HG03064 (cell line): ENCODE results near the gene MAP3K7.

Experiments
- ATAC-seq: cut with Tn5 transposase; IDR thresholded peaks from one replicate; pipeline ENCODE4 v1.9.1; 2021; ENCODE audit warnings: low read depth; ENCODE audit not compliant: unreplicated experiment

Gene MAP3K7

GRCh38 chr6:90533615-90534336, 53.1 kb downstream of the MAP3K7 start:
- ATAC-seq: no peak

DNA sequence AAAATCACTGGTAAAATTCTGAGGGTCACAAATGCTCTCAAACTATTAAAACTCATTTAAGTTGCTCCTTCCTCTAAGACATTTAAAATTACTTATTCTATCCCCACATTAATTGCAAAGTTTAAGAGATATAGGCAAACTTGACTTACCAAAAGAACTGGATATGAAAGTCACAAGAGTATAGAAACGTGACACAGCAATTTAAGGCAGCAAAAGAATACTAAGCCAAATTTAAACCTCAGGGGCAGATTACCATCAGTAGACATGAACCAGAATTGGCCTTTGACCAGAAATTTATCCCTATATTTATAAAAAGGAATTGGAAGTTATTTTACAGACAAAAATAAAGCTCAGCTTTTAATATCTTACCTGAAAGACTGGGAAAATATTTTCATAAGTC, 56.0 kb downstream of the MAP3K7 start:
- no peak for ATAC-seq

DNA sequence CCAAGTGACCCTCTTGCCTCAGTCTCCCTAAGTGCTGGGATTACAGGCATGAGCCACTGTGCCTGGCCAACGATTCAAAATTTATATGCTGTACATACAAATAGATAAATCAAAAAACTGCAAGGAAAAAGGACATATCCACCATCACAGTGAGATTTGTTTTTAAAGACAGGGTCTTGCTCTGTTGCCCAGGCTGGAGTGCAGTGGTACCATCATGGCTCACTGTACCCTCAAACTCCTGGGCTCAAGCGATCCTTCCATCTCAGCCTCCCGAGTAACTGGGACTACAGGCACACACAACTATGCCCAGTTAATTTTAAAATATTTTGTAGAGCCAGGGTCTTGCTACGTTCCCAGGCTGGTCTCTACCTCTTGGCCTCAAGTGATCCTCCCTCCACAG, 61.5 kb downstream of the MAP3K7 start:
- ATAC-seq: no peak

GRCh38 chr6:90523779-90524310, 63.0 kb downstream of the MAP3K7 start:
- no peak for ATAC-seq

GRCh38 chr6:90521955-90522354, 64.9 kb downstream of the MAP3K7 start:
- ATAC-seq: no peak

DNA sequence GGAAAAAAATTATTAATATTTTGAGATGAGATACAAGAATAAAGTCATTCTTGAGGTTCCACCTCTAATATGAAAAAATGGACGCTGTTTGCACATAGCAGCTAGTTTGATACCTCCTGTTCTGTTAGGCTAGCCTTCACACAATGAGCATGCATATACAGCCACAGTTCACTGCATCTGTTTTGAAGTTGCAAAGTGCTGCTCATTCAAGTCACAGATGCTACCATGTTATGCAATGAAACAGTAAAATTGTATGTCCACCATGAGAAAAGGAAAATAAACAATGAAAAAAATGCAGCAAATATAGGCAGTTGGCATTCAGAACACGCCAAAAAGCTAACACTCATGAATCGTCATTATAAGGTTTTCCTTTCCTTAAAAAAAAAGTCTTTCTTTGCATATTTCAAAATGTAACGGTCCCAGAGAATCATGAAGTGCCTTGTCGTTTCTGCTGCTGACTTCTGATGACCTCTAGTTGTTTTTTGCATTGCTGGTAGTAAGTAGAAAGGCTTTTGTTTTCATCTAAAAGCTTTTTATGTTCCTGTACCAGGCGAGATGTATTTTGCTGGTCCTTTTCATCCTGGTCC, 70.7 kb downstream of the MAP3K7 start:
- no peak for ATAC-seq

DNA sequence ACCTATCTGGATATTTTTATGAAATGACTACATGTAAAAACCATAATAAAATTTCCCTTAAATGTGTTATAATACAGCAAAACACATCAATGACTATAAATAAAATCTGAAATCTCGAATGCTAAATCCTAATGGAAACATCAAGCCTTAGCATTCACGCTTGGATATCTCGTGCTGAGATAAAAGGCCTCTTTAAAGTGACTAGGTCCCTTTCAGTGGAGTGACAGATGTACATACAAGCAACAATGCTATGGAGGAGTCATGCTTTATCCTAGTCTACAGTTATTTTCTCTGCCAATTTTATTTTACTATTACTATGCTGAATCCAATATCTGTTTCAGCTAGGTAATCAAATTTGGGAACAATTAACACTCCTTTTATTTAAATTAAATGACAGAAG, 72.4 kb downstream of the MAP3K7 start:
- no peak for ATAC-seq

DNA sequence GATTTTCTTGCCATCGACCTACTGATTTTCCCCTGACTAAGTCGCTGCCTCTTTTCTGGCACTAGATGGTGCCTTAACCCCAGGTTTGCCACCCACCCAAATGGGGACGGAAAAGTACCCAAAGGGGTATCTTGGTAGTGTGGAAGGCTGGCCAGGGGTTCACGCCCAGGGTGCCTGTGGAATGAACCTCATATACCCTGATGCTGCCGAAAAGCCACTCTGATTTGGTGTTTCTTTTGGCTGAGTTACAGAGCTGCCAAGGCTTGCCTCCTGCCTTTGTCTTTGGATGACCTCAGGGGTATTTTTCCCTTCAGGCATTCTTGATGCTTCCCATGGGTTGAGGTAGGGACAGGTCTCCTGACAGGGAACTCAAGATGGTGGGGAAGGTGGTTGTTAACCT, 78.1 kb downstream of the MAP3K7 start:
- no peak for ATAC-seq

DNA sequence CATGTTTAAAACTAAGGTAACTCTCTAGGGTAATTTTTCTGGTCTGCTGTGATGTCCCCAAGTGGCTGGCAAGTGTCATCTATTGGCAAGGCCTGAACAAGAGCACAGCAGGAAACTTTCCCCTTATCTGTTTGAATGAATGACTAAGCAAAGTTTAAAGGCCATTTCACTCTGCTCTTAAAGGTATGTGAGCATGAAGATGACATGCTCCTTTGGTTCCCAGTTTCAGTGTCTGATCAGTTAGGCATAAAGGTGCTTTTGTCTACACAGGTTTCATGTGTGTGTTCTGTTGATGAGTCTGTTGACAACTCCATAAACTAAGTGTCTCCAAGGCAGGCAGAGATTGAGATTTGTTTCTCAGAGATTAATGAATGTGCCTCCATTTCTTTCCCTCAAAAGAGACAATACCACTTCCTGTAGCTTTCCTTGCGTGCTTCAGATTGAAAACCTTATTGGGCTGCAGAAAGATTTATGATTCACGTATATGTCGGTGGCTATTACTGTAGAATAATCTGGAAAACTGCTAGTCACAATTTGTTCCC, 83.9 kb downstream of the MAP3K7 start:
- peak; percentile 88 for ATAC-seq

DNA sequence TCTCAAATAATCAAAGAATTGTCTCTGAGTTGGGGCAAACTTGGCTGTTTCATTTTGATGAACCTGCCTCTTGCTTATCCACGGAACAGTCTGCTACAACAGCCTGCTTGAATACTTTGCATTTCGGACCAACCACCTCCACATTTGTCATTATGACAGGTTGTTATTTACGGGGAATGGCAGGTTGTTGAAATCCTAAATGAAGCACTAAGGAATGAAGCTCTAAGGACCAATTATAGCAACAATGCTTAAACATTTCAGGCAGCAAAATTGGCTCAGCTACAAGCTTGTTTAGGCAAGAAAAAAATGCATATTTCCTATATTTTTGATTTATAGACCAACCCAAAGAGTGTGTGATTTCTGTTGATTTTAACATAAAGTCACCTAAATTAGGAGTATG, 84.5 kb downstream of the MAP3K7 start:
- ATAC-seq: no peak

- no peak for ATAC-seq
These were observed 86.4 kb downstream of the MAP3K7 start for GRCh38 chr6:90500458-90500857.

- no peak for ATAC-seq
These were observed 89.5 kb downstream of the MAP3K7 start for GRCh38 chr6:90497411-90497810.

- ATAC-seq: no peak
These were observed 90.4 kb downstream of the MAP3K7 start for GRCh38 chr6:90496258-90497016.

- no peak for ATAC-seq
These were observed 91.6 kb downstream of the MAP3K7 start for GRCh38 chr6:90495216-90495817.

- ATAC-seq: no peak
These were observed 92.6 kb downstream of the MAP3K7 start for GRCh38 chr6:90494067-90494780.

DNA sequence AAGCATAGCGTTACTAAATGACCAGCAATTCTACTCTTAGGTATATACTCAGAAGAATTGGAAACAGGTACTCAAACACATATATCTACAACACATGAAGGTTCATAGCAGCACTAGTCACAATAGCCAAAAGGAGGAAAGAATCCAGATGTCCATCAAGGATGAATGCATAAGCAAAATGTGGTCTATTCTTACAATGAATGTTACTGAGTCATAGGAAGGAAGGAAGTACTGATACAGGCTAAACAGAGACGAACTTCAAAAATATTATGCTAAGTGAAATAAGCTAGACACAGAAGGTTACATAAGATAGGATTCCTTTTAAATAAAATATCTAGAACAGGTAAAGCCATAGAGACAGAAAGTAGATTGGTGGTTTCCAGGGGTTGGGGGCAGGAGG, 93.5 kb downstream of the MAP3K7 start:
- no peak for ATAC-seq

DNA sequence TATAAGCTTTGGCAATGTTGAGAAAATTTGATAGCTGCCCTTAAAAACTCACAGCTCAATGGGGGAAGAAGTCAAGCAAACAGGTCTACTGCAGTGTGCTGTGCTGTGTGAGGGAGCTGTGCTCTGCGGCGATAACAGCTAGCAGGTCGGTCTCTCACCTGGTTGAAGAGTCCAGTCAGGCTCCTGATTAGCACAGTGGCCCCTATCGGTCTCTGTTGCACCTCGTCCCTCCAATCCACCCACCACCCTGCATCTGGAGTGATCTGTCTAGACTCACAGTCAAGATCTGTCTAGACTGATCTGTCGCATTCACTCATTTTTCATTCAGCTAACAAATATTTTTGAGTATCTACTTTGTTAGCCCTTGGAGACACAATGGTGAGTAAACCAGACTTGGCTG, 94.1 kb downstream of the MAP3K7 start:
- ATAC-seq: no peak

- ATAC-seq: no peak
These were observed 94.5 kb downstream of the MAP3K7 start for GRCh38 chr6:90492369-90492768.

- ATAC-seq: no peak
These were observed 96.7 kb downstream of the MAP3K7 start for GRCh38 chr6:90490030-90490716.

- no peak for ATAC-seq
These were observed 98.1 kb downstream of the MAP3K7 start for GRCh38 chr6:90488816-90489215.
